ENCODE results near the gene RLF.
"Not testable (repeated sequence)": the region's sequence is repeated elsewhere in the genome, so short reads cannot be mapped to it uniquely, and the experiment has no call there.

The RLF gene

DNA sequence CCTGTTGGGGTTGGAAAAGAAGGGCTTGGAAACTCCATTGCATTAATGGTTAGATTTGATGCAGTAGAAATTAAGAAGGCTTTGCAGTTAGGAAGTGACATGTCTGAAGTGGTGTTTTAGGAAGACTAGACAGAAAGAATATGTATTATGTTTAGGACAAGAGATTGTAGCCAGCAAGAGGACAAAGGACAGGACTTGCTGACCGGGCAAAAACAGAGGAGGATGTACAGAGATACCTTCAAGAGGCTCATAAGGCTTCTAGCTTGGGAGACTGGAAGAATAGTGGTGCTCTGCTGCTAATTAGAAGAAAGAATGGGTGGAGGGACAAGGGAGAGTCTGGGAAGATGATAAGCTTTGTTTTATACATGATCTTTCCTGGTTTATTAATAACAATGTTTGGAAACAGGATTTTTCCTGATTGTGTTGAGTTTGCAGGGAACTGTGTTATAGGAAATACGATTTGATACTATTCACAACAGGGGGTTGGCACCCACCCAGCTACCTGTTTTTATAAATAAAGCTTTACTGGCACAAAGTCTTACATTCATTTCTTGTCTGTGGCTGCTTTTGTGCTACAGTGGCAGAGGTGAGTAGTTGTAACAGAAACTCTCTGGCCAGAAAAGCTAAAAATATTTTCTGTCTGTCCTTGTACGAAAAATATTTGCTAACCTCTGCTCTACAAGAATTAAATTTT is 49.5 kb downstream of the RLF start:
- no peaks in the 10 kb centered on the region for H3K9me3 ChIP-seq (ENCODE audit: low read length)
- no peak overlapping the region for H3K4me2 ChIP-seq (ENCODE audit: low read length)
- H3K4me1 ChIP-seq (ENCODE audit: insufficient read depth, low read length, severe bottlenecking): no peaks in the 10 kb centered on the region
- no peaks in the 10 kb centered on the region for H4K20me1 ChIP-seq (ENCODE audit: insufficient read depth, low read length)
- H3K79me2 ChIP-seq (ENCODE audit: insufficient read depth, low read length): no peaks in the 10 kb centered on the region
- no peaks in the 10 kb centered on the region for H3K27me3 ChIP-seq (ENCODE audit: insufficient read depth, low read length)
- H3F3A ChIP-seq (ENCODE audit: insufficient read depth, low read length): no peaks in the 10 kb centered on the region
- H3K27ac ChIP-seq (ENCODE audit: low read depth, low read length, poor library complexity, severe bottlenecking): no peak overlapping the region
- H3K4me3 ChIP-seq (ENCODE audit: low read depth, low read length, poor library complexity, severe bottlenecking): no peak overlapping the region
- TF ChIP-seq EZH2 (IDR thresholded peaks at IDR 0.05; ENCODE audit: borderline replicate concordance, low read length): no peak
- TF ChIP-seq, protein P1, sequence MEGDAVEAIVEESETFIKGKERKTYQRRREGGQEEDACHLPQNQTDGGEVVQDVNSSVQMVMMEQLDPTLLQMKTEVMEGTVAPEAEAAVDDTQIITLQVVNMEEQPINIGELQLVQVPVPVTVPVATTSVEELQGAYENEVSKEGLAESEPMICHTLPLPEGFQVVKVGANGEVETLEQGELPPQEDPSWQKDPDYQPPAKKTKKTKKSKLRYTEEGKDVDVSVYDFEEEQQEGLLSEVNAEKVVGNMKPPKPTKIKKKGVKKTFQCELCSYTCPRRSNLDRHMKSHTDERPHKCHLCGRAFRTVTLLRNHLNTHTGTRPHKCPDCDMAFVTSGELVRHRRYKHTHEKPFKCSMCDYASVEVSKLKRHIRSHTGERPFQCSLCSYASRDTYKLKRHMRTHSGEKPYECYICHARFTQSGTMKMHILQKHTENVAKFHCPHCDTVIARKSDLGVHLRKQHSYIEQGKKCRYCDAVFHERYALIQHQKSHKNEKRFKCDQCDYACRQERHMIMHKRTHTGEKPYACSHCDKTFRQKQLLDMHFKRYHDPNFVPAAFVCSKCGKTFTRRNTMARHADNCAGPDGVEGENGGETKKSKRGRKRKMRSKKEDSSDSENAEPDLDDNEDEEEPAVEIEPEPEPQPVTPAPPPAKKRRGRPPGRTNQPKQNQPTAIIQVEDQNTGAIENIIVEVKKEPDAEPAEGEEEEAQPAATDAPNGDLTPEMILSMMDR (IDR thresholded peaks at IDR 0.05; ENCODE audit: low read length): no peak
- H3K9me2 ChIP-seq (ENCODE audit: low read depth, low read length): no peaks in the 10 kb centered on the region
- H3K9ac ChIP-seq (ENCODE audit: low read length): no peak overlapping the region
- no peak overlapping the region for H2AFZ ChIP-seq (ENCODE audit: low read length)
- peaks cover 72% of the 10 kb centered on the region for H3K36me3 ChIP-seq (ENCODE audit: insufficient read depth, low read length)

DNA sequence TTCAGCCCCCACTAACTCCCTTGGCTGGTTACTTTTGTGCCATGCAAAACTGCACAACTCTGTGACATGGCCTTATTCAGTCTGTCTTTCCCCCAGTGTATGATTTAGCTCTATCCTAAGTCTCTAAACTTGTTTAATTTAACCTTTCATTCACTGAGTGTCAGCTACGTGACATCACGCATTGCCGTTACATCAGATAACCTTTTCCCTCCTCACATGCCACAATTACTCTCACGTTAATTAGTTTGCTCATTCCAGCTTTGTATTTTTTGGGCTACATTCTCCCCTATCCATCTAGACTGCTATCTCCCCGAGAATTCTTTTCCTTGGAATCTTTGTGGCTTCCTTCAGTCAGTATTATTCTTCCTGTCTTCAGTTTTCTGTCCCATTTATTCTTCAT is 57.1 kb downstream of the RLF start:
- Histone ChIP-seq H3K9me2 (ENCODE audit: low read depth, low read length) (no peaks in the 10 kb centered on the region), H3K4me3 (ENCODE audit: low read depth, low read length, poor library complexity, severe bottlenecking) (no peak overlapping the region), H3K27me3 (ENCODE audit: insufficient read depth, low read length) (no peaks in the 10 kb centered on the region), H3F3A (ENCODE audit: insufficient read depth, low read length) (no peaks in the 10 kb centered on the region), H3K36me3 (ENCODE audit: insufficient read depth, low read length) (peaks cover 41% of the 10 kb centered on the region), H3K27ac (ENCODE audit: low read depth, low read length, poor library complexity, severe bottlenecking) (no peak overlapping the region), H3K79me2 (ENCODE audit: insufficient read depth, low read length) (no peaks in the 10 kb centered on the region), H2AFZ (ENCODE audit: low read length) (no peak overlapping the region), H3K9ac (ENCODE audit: low read length) (no peak overlapping the region), H4K20me1 (ENCODE audit: insufficient read depth, low read length) (no peaks in the 10 kb centered on the region), H3K4me1 (ENCODE audit: insufficient read depth, low read length, severe bottlenecking) (no peaks in the 10 kb centered on the region), H3K9me3 (ENCODE audit: low read length) (no peaks in the 10 kb centered on the region), H3K4me2 (ENCODE audit: low read length) (no peak overlapping the region)
- no peak for TF ChIP-seq EZH2 (IDR thresholded peaks at IDR 0.05; ENCODE audit: borderline replicate concordance, low read length)
- TF ChIP-seq, protein P1 (IDR thresholded peaks at IDR 0.05; ENCODE audit: low read length): no peak

DNA sequence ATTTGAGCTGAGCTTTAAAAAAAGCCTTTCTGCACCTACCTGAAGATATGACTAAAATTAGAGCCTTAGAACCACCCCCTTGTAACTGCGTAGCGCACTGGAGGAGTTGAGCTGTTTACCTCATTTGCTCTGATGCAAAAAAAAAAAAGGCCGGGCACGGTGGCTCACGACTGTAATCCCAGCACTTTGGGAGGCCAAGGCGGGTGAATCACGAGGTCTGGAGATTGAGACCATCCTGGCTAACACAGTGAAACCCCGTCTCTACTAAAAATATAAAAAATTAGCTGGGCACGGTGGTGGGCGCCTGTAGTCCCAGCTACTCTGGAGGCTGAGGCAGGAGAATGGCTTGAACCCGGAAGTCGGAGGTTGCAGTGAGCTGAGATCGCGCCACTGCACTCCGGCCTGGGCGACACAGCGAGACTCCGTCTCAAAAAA is 60.3 kb downstream of the RLF start:
- not testable (repeated sequence) for H3F3A ChIP-seq (ENCODE audit: insufficient read depth, low read length); H3K79me2 ChIP-seq (ENCODE audit: insufficient read depth, low read length); H3K27me3 ChIP-seq (ENCODE audit: insufficient read depth, low read length); H3K9ac ChIP-seq (ENCODE audit: low read length); H3K9me3 ChIP-seq (ENCODE audit: low read length); H3K4me3 ChIP-seq (ENCODE audit: low read depth, low read length, poor library complexity, severe bottlenecking); H3K9me2 ChIP-seq (ENCODE audit: low read depth, low read length); H4K20me1 ChIP-seq (ENCODE audit: insufficient read depth, low read length); H3K4me2 ChIP-seq (ENCODE audit: low read length); H3K27ac ChIP-seq (ENCODE audit: low read depth, low read length, poor library complexity, severe bottlenecking); H3K4me1 ChIP-seq (ENCODE audit: insufficient read depth, low read length, severe bottlenecking); H2AFZ ChIP-seq (ENCODE audit: low read length)
- peaks cover 35% of the 10 kb centered on the region for H3K36me3 ChIP-seq (ENCODE audit: insufficient read depth, low read length)
